HepG2 (cell line): ENCODE data around the gene SLC9A5. TPM values are rescaled to one million over a fixed set of nuclear protein-coding genes. Genes with fewer than 3 reads are reported as not detected.

Source experiments
- E2F5 ChIP-seq: sonication (generic); formaldehyde crosslinking; conservative IDR thresholded peaks from 2 replicates; pipeline ENCODE4 v1.4.0; 2020; ENCODE audit warnings: missing genetic modification reagents
- HOMEZ ChIP-seq: IDR thresholded peaks from 2 replicates; pipeline ENCODE4 v1.6.1; 2016; ENCODE audit warnings: low read depth
- MBD4 ChIP-seq: IDR thresholded peaks from 2 replicates; pipeline ENCODE4 v1.6.1; 2012; ENCODE audit warnings: low read length, inconsistent platforms, borderline replicate concordance
- PREB ChIP-seq: sonication (generic); formaldehyde crosslinking; IDR thresholded peaks from 2 replicates; pipeline ENCODE4 v1.4.0; 2020; ENCODE audit warnings: missing genetic modification reagents
- RXRA ChIP-seq: sonication (generic); formaldehyde crosslinking; IDR thresholded peaks from 2 replicates; pipeline ENCODE4 v1.5.1; 2020; ENCODE audit warnings: missing genetic modification reagents
- SKIL ChIP-seq: sonication (generic); formaldehyde crosslinking; IDR thresholded peaks from 2 replicates; pipeline ENCODE4 v1.8.0; 2022; ENCODE audit warnings: missing genetic modification reagents, mild to moderate bottlenecking, moderate library complexity, borderline replicate concordance
- SMC3 ChIP-seq: IDR thresholded peaks from 2 replicates; pipeline ENCODE4 v1.6.1; 2011; ENCODE audit warnings: low read length, improper control_type of control experiment
- SOX13 ChIP-seq, 3 experiments: fragments of 450-650 bp in 1 of 3; sonication (generic) in 1 of 3; formaldehyde crosslinking in 1 of 3; IDR thresholded peaks in 2 of 3; conservative IDR thresholded peaks in 1 of 3; 2 replicates each; pipeline versions ENCODE4 v1.5.0 to v1.6.1; 2016 to 2020; ENCODE audit warnings: antibody characterized with exemption in 1 of 3, mild to moderate bottlenecking in 1 of 3, missing compliant biosample characterization in 1 of 3, missing genetic modification reagents in 1 of 3, moderate library complexity in 1 of 3
- SRSF9 ChIP-seq: fragments of 200-400 bp; formaldehyde crosslinking; IDR thresholded peaks from 2 replicates; pipeline ENCODE4 v1.6.1; 2018; ENCODE audit warnings: borderline replicate concordance, mild to moderate bottlenecking, low read depth, low read length; ENCODE audit not compliant: insufficient read depth, poor library complexity, severe bottlenecking
- SRY ChIP-seq: sonication (generic); formaldehyde crosslinking; IDR thresholded peaks from 2 replicates; pipeline ENCODE4 v1.8.0; 2022; ENCODE audit warnings: mild to moderate bottlenecking, missing genetic modification reagents
- TARDBP ChIP-seq: sonication (generic); formaldehyde crosslinking; IDR thresholded peaks from 2 replicates; pipeline ENCODE4 v1.8.0; 2022; ENCODE audit warnings: mild to moderate bottlenecking, missing genetic modification reagents
- TRIM22 ChIP-seq: fragments of 450-650 bp; IDR thresholded peaks from 2 replicates; pipeline ENCODE4 v1.6.1; 2017
- ZNF232 ChIP-seq: sonication (generic); formaldehyde crosslinking; IDR thresholded peaks from 2 replicates; pipeline ENCODE4 v1.4.0; 2020; ENCODE audit warnings: missing genetic modification reagents, borderline replicate concordance
- ZNF329 ChIP-seq: sonication (generic); formaldehyde crosslinking; IDR thresholded peaks from 2 replicates; pipeline ENCODE4 v1.9.0; 2021; ENCODE audit warnings: low read depth, mild to moderate bottlenecking, missing genetic modification reagents
- ZNF484 ChIP-seq: sonication (generic); formaldehyde crosslinking; IDR thresholded peaks from 2 replicates; pipeline ENCODE4 v1.5.1; 2020; ENCODE audit warnings: mild to moderate bottlenecking, low read depth, missing genetic modification reagents, borderline replicate concordance
- ZNF570 ChIP-seq: sonication (generic); formaldehyde crosslinking; IDR thresholded peaks from 2 replicates; pipeline ENCODE4 v1.4.0; 2020; ENCODE audit warnings: mild to moderate bottlenecking, missing genetic modification reagents, borderline replicate concordance
- ZNF607 ChIP-seq: sonication (generic); formaldehyde crosslinking; IDR thresholded peaks from 2 replicates; pipeline ENCODE4 v1.5.1; 2020; ENCODE audit warnings: missing genetic modification reagents, mild to moderate bottlenecking, borderline replicate concordance
- ZNF720 ChIP-seq: sonication (generic); formaldehyde crosslinking; IDR thresholded peaks from 2 replicates; pipeline ENCODE4 v1.4.0; 2020; ENCODE audit warnings: missing genetic modification reagents
- ZSCAN22 ChIP-seq: sonication (generic); formaldehyde crosslinking; IDR thresholded peaks from 2 replicates; pipeline ENCODE4 v1.4.0; 2020; ENCODE audit warnings: mild to moderate bottlenecking, missing genetic modification reagents
- polyA plus RNA-seq, 8 experiments: library from polyadenylated mRNA; depleted of rRNA in 3 of 8; stranded (reverse) in 7 of 8; unstranded in 1 of 8; fragments of >200 nt; fragmentation: Illumina TruSeq in 4 of 8; extraction: Trizol in 4 of 8; gene quantifications; 2 replicates each; pipeline versions ENCODE4 v1.2.1 to v1.2.3, GENCODE V29; 2011 to 2016; ENCODE audit warnings: low read depth in 4 of 8, missing spikeins in 1 of 8, mixed read lengths in 1 of 8; ENCODE audit not compliant: insufficient read depth in 1 of 8
- total RNA-seq, 5 experiments: library from RNA; depleted of rRNA; stranded (reverse); fragments of >200 nt; fragmentation: Illumina TruSeq; extraction: Trizol; gene quantifications; 2 replicates each; pipeline ENCODE4 v1.2.3, GENCODE V29; 2016; ENCODE audit warnings: low read depth in 1 of 5

Gene SLC9A5
- total and polyA plus RNA-seq, 2 of the 13 experiments (the other 11 are each of a cell fraction or from before 2014, with no cell fraction given), result 0.58 to 1.4 TPM

GRCh38 chr16:67278773-67279295 lies 30.1 kb downstream of the SLC9A5 start (continued):
- TF ChIP-seq ZNF329 (CRISPR knock-in tag) (no peak), SOX13 (IDR thresholded peaks at IDR 0.05) (no peak), SOX13 (CRISPR knock-in tag; conservative IDR thresholded peaks at IDR 0.05 in 1 of 2, IDR thresholded peaks at IDR 0.05 in 1 of 2) (peak in 1 of 2 experiments; percentile 21; a peak in 1 of 4 replicates), TARDBP (no peak; the same call in 1 of the 2 replicates), ZNF607 (no peak), ZNF720 (no peak), ZNF484 (CRISPR knock-in tag) (no peak), ZSCAN22 (CRISPR knock-in tag) (0 out of 2 replicates have a peak, but pooled peaks have one; percentile 7), SRSF9 (no peak), MBD4 (no peak), RXRA (peak; percentile 72; the same call in 1 of the 2 replicates), HOMEZ (CRISPR knock-in tag) (peak; percentile 28; the same call in 1 of the 2 replicates), SKIL (no peak), SRY (no peak; the same call in 1 of the 2 replicates), SMC3 (no peak), TRIM22 (no peak), ZNF570 (no peak), PREB (CRISPR knock-in tag) (no peak; the same call in 1 of the 2 replicates), E2F5 (CRISPR knock-in tag) (no peak), ZNF232 (CRISPR knock-in tag) (no peak; the same call in 1 of the 2 replicates)
